HG02870 (cell line): ENCODE data around the gene MRPS18A.

Experiments
- ATAC-seq: cut with Tn5 transposase; IDR thresholded peaks from one replicate; pipeline ENCODE4 v1.9.1; 2021; ENCODE audit warnings: mild to moderate bottlenecking, moderate library complexity; ENCODE audit not compliant: unreplicated experiment

Gene MRPS18A

DNA sequence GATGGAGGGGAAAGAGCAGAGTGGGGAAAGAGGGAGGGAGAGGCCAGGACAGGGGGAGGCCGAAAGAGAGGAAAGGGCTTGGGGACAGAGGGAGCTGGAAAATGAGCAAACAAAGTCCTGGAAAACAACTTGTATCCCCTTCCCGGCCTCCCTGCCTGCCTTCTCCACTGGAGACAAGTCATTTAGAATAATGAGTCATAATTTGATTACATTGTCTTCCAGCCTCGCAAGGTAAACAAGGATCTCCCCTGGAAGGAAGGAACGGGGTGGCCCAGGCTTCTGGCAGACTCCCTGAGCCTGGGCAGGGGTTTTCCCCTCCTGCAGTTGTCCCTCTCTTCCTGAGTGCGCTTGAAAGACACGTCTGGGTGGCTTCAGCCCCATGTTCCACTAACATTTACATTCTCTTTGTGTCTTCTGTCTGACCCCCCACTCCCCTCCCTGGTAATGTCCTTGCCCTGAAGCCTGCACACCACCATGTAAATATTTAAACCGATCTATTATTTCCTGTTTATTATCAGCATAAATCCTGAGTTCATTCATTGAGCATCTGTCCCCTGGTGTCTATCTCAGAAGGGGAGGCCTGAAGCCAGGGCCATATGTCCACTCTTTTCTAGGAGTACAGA lies 12.1 kb upstream of the MRPS18A start:
- ATAC-seq = no peak

- no peak for ATAC-seq
Measured at GRCh38 chr6:43698584-43699349, 11.2 kb upstream of the MRPS18A start.

GRCh38 chr6:43697421-43697820 lies 9.8 kb upstream of the MRPS18A start:
- no peak for ATAC-seq

DNA sequence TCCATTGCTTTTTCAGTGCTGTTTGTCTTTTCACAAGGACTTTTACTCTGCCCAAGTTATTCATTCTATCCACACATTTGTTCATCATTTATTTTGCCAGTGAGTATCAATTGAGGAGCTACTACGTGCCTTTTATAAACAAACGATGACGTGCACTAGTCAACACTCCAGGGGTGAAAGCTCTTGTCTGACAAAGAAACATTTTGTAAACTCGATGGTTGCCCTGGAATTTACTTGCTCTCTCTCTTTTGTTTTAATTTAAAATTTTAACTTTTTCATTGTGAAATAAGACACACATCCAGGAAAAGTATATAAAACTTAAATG lies 8.3 kb upstream of the MRPS18A start:
- no peak for ATAC-seq

DNA sequence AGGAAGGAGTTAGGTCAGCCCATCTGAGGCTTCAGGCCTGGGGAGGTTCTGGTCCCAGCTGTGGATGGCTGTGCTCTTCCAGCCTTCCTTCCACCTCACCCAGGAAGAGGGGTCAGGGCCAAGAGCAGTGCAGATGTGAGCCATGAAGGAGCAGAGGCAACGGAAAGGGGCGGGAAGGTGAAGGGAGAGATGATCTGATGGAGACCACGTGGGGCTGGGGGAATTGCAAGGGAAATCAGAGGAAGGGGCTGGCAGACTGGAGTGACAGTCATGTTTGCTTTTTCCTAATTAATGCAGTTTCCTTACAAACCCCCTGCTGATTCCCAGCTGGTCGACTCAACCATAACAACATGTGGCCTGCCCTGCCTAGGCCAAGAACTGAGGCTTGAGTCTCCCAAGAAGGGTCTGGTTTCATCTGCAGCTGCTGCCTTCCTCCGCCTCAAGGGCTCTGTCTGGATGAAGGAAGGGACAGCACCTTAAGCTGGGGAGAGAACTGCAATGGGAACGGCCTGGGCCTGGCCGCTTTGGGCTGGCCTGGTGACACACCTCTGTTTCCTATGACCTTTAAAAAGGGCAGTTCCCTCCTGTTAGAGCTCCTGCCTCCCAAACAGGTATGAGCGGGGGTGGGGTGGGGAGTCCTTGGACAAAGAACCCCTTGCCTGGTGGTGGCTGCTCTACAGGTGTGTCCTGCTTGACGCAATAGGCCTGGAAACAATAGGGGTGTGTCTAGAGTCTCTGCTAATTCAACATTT lies 7.8 kb upstream of the MRPS18A start:
- no peak for ATAC-seq

DNA sequence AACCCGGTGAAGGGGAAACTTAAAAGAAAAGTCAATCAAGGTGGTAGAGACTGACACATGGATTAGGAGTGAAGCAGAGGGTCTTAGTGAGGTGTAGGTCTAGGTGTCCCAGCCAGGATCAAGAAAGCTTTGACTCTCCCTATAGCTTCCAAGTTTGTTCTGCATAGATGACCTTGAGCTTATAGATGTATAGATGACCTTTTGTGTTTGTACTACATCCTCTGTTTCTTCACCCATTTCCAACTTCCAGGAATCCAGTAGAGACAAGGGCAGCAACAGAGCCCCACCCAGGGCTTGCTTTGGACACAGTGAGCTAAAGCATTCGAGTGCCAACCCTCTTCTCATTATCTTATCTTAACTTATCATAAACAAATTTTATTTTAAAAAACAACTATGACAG lies 1.8 kb upstream of the MRPS18A start:
- no peak for ATAC-seq

GRCh38 chr6:43687079-43687436 lies 533 bp downstream of the MRPS18A start:
- no peak for ATAC-seq

DNA sequence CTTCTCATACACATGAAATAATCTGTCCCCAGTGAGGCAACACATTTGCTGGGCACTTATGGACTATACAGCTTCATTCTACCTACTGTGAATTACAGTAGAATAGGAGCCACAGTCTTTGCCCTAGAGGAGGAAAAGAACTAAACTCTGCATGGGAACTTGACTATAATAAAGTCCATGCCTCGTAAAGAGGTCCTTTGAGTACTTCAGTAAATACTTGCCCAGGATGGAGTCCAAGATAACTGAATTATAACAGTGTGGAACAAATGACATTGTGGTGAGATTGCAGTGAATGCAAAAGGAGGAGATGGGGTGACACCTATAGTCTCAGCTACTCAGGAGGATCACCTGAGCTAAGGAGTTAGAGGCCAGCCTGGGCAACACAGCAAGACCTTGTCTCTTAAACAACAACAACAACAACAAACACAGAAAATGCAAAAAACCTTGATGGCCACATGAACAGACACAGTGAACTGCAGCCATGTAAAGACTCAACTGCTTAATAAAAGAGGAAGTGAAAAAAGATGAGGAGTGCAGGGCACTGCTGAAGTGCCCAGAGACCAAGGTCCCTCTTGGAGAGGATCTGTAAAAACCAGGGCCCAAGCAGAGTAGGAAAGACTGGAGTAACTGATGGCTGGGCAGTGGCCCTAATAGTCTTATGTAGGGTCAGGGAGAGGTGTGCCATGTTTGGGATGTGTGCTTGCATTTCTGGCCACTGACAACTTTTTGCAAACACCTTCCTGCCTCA lies 3.7 kb downstream of the MRPS18A start:
- no peak for ATAC-seq

DNA sequence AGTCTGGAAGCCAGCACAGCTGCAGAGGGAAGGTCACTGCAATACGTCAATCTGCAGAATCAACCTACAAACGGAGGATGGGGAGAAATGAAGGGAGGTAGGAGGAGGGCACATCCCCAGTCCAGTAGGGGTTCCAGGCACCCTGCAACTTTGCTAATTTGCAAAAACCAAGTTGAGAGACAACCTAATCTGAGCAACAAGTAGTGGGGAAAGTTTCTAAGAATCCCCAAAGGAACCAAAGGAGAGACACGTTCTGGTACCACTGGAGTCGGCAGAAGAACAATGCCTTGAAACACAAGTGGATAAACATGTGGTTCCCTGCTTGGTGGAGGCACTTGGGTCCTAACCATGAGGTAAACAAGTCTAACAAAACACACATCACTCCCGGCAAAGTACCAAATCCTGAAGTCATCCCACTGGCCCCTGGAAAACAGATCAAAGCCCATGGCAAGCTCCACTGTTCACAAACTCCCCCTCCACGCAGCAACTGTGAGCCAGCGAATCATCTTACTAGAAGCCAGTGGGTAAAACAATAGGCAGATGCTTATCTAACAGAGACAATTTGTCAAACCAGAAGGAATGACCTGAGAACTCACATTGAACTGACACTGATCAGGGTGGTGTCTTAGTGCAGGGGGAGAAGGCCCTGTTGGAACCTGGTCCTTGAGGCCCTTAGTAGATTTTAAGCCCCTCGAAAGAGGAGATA lies 4.7 kb downstream of the MRPS18A start:
- ATAC-seq = no peak

DNA sequence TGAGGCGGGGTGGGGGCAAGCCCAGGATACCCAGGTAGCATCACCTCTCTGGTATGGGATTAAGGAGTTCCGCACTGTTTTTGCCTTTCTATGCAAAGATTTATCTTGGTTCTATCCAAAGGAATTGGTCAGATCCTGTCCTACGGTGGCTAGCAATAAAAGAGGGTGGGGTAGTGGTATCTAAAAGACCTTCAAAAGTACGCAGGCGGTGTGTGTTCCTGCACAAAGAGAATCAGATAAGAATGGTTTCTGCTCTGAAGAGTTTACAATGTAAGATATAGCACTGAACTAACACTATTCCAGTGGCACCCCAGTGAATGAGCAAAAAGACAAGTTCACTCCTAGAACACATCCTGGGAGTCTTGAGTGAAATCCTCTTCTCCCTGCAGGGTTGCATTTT lies 6.3 kb downstream of the MRPS18A start:
- ATAC-seq = no peak

GRCh38 chr6:43680308-43681200 lies 7.0 kb downstream of the MRPS18A start:
- ATAC-seq = no peak

GRCh38 chr6:43679057-43679456 lies 8.5 kb downstream of the MRPS18A start:
- ATAC-seq = no peak

DNA sequence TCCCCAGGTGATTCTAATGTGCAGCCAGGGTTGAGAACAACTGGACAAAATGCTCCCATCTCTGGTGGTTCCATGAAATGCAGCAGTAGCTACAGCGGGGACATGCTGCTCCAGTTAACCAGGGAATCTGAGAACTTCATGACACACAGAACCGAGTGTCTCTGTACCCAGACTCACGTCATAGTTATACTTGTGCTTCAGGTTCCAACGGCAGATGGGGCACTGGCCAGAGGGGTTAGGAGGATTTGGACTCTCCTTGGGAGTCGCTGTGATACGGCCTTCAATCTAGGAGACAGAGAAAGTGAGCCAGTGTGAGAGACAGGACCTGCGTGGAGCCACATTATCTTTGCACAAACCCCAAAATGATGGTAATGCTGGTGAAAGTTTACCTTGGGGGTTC lies 9.2 kb downstream of the MRPS18A start:
- no peak for ATAC-seq

DNA sequence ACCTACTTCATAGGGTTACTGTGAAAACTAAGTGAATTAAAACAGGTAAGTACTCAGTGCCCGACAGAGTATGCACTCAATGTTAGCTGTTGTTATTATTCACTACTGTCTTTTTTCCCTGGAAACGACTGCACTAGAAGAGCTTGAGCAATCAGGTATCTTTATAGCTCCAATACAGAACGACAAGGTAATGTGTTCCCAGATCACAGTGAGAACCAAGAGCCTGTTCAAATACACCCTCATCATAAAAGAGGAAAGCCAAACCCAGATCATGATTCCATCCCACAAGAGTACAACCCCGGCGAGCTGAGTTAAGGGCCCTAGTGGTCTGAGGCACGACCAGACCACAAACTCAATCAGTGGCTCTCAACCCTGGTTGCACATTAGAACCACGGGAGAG lies 9.8 kb downstream of the MRPS18A start:
- no peak for ATAC-seq

GRCh38 chr6:43676962-43677606 lies 10.5 kb downstream of the MRPS18A start:
- ATAC-seq = no peak

GRCh38 chr6:43674921-43675320 lies 12.7 kb downstream of the MRPS18A start:
- ATAC-seq = no peak

- ATAC-seq = no peak
Measured at GRCh38 chr6:43674291-43674690, 13.3 kb downstream of the MRPS18A start.

DNA sequence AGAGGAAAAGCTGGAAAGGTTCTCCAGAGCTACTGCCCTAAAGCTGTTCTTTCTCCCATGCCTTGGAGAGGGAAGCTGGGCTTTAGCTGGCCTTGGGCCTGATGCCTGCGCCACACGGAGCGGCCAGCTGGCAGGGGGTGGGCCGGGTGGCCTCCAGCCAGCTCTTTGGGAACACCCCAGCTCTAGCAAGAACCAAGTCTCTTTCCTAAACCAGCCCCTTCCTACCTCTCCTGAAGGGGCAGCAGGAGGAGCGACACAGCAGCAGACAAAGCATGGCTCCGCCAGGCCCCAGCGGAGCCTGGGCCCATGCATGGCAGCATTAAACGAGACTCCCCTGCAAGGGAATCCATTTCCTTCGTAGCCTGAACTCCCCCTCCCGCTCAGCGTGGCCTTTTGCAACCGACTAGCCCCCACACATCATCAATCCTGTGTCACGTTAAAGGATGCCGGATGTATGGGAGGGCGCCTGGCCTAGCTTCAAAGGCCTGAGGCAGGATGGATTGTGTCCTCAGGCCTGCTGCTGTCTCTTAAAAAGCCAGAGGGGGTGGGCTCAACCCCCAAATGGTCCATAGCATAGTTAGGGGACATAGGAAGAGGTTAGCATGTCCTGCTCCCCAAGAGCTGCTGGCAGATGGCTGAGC lies 14.0 kb downstream of the MRPS18A start:
- no peak for ATAC-seq
